Measurements from ENCODE around the gene IL25.

Gene IL25

GRCh38 chr14:23365732-23366425, 6.7 kb upstream of the IL25 start:
- H3K4me3 ChIP-seq (ENCODE audit: low read depth, low read length), result peak overlapping the region; percentile 61
- TF ChIP-seq, protein P1, sequence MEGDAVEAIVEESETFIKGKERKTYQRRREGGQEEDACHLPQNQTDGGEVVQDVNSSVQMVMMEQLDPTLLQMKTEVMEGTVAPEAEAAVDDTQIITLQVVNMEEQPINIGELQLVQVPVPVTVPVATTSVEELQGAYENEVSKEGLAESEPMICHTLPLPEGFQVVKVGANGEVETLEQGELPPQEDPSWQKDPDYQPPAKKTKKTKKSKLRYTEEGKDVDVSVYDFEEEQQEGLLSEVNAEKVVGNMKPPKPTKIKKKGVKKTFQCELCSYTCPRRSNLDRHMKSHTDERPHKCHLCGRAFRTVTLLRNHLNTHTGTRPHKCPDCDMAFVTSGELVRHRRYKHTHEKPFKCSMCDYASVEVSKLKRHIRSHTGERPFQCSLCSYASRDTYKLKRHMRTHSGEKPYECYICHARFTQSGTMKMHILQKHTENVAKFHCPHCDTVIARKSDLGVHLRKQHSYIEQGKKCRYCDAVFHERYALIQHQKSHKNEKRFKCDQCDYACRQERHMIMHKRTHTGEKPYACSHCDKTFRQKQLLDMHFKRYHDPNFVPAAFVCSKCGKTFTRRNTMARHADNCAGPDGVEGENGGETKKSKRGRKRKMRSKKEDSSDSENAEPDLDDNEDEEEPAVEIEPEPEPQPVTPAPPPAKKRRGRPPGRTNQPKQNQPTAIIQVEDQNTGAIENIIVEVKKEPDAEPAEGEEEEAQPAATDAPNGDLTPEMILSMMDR (IDR thresholded peaks at IDR 0.05; ENCODE audit: low read depth, low read length), result no peak

DNA sequence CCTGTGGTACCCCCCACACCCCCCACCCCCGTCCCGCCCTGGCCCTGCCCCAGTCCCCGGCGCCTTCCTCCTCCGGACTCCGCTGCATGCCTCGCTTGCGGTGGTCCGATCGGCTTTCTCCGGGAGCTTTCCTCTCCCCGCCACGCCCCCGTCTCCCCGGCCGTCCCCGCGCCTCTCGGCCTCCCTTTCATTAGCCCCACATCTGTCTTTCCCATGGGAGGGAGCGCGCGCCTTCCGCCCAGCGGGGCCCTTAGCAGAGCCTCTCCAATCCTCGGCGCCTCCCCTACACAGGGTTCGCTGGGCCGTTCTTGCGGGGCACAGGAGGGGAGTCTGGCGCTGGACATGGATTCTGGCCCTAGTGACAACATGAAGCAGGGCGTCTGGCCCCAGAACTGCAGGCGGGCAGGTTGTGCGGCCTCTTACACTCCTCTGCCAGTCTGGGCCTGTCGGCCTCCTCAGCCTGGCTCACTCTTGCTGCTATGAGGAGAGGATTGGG, 6.1 kb upstream of the IL25 start:
- TF ChIP-seq, protein P1 (IDR thresholded peaks at IDR 0.05; ENCODE audit: low read depth, low read length), result no peak
- H3K4me3 ChIP-seq (ENCODE audit: low read depth, low read length), result peak overlapping the region; percentile 61

DNA sequence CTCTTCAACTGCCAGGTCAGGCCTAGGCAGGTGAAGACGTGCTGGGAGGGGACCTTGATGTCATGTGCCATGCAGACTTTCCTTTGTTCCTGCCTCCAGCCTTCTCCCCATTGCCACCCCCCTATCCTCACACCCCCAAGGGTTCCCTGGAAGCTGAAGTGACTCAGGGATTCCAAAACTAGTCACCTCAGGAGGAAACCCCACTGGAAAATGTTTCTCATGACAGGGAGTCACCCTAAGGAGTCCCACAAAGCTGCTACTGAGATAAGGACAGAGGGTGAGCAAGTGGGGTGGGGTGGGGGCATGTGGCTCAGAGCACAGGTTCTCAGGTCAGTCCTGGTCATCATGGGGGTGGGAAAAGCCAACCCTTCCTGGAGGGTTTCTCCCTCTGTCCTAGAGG, 2.4 kb upstream of the IL25 start:
- no peak overlapping the region for H3K4me3 ChIP-seq (ENCODE audit: low read depth, low read length)
- TF ChIP-seq, protein P1 (IDR thresholded peaks at IDR 0.05; ENCODE audit: low read depth, low read length), result no peak

DNA sequence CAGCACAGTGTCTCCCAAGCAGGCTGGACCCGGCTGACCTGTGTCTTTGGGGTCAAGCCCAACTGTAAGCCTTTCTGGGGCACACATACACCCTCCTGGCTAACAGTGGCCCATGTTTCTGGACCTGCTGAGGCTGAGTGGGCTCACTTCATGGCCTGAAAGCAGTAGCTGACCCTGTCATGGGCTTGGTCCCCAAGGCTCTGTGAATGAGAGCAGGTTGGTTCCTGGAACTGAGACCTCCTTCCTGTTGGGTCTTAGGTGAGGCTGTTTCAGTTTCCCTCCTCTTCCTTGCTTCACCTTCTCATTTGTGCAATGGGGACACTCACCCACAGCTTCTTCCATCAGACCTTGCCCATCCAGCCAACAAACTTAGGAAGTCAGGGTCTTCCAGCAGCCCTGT, 744 bp upstream of the IL25 start:
- TF ChIP-seq, protein P1 (IDR thresholded peaks at IDR 0.05; ENCODE audit: low read depth, low read length), result no peak

DNA sequence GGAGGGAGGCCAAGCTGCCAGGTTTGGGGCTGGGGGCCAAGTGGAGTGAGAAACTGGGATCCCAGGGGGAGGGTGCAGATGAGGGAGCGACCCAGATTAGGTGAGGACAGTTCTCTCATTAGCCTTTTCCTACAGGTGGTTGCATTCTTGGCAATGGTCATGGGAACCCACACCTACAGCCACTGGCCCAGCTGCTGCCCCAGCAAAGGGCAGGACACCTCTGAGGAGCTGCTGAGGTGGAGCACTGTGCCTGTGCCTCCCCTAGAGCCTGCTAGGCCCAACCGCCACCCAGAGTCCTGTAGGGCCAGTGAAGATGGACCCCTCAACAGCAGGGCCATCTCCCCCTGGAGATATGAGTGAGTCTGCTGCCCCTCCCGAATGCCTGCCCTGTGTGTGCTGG, 432 bp downstream of the IL25 start:
- H3K4me3 ChIP-seq (ENCODE audit: low read depth, low read length), result no peak overlapping the region
- TF ChIP-seq, protein P1 (IDR thresholded peaks at IDR 0.05; ENCODE audit: low read depth, low read length), result no peak

More for the DNA sequence above, 744 bp upstream of the IL25 start:
- H3K4me3 ChIP-seq (ENCODE audit: low read depth, low read length), result no peak overlapping the region

GRCh38 chr14:23375527-23376251, 3.1 kb downstream of the IL25 start:
- TF ChIP-seq, protein P1 (IDR thresholded peaks at IDR 0.05; ENCODE audit: low read depth, low read length), result no peak

More at GRCh38 chr14:23375527-23376251, 3.1 kb downstream of the IL25 start:
- no peak overlapping the region for H3K4me3 ChIP-seq (ENCODE audit: low read depth, low read length)

Measured in WI38 (cell line).